Neuron (in vitro differentiated cells): ENCODE results near the gene SYTL4.

Experiments used
- H2AFZ ChIP-seq: one replicate; pipeline ENCODE4 v1.6.1; 2013; ENCODE audit warnings: low read depth, mild to moderate bottlenecking, inconsistent platforms, low read length, moderate library complexity
- H3K27me3 ChIP-seq: one replicate; pipeline ENCODE4 v1.6.1; 2013; ENCODE audit warnings: low read length; ENCODE audit not compliant: insufficient read depth
- H3K36me3 ChIP-seq: one replicate; pipeline ENCODE4 v1.6.1; 2013; ENCODE audit warnings: low read length; ENCODE audit not compliant: insufficient read depth
- H3K4me1 ChIP-seq: one replicate; pipeline ENCODE4 v1.6.1; 2013; ENCODE audit warnings: low read length; ENCODE audit not compliant: insufficient read depth
- H3K4me3 ChIP-seq: 2 replicates; pipeline ENCODE4 v1.5.1; 2013; ENCODE audit warnings: mild to moderate bottlenecking, low read length, moderate library complexity
- H3K9me3 ChIP-seq: one replicate; pipeline ENCODE4 v1.6.1; 2013; ENCODE audit warnings: low read length

The SYTL4 gene

DNA sequence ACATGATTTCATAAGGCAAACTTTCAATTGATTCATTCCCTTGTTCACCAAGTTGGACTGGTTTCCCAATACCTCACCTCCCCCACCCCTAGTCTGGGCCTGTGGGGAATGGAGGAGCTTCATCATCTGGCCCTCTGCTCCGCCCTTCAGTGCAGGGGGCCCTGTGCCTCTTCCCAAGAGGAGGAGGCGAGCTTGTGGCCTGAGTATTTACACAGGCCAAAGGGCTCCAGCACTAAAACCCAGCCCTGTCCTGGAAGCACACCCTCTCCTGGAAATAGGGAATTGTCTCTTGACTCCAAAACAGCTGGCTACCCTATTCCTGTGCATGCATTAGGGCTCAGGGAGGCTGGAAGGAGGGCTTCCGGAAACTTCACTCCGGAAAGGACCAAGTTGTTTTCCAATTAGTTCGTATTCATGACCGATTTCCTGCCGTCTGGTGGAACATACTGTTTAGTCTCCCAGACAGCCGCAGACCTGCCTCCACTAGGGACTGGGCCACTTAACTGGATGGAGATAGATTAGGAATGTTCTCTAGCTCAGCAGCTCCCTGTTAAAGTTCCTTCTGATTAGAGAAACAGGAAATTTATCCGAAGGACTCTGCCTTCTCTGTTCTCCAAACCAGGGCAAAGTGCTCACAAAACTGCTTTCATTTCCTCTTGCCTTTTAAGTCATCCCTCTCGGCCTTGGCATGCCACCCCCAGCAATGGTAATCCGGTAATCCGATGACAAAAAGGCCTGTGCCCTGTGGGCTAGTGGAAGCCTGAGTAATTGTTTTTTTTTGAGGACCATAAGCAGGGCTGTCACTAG, 82.2 kb downstream of the SYTL4 start:
- no peak overlapping the region for H3K4me3 ChIP-seq
- no peak overlapping the region for H2AFZ ChIP-seq
- H3K36me3 ChIP-seq = no peaks in the 10 kb centered on the region
- no peaks in the 10 kb centered on the region for H3K9me3 ChIP-seq
- H3K4me1 ChIP-seq = no peaks in the 10 kb centered on the region
- peaks cover under 1% of the 10 kb centered on the region for H3K27me3 ChIP-seq

DNA sequence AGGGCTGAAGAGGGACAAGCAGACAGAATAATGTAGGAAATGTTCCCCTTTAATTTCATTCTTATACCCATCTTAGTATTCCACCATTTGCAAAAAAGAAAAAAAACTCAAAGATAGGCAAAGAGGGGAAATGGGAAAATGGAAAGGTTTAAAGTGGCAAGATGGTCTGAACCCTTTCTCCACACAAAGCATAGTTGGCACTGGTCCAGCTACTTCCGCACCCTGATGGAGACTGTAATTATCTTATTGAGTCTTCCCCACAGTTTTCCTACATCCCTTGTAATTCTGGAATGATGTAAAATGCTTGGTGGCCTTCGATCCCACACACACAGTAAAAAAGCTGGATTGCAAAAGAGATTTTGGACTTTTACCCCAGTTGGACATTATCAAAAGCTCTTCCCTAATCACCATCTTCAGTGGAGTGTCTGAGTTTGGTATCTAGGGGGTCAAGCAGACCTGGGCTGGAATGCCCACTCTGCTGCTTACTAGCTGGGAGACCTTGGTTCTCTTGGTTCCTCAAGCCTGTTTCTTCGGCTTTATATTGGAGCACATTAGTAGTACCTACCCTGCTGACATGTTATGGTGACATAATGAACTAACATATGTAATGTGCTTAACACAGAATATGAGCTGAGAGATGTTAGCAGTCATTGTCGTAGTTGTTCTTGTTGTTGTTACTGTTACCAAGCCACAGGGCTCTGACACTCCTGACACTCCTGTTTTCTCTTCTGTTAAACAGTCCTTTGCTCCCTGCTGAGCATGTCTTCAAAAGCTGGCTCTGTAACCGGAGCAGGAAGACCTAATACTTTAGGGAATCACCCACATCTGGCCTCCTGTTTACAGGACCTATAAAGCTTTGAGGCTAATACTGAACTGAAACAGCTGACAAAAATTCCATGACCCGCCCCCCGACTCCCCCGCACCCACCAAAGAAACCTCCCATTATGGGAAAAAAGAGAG, 83.2 kb downstream of the SYTL4 start:
- no peaks in the 10 kb centered on the region for H3K4me1 ChIP-seq
- no peaks in the 10 kb centered on the region for H3K36me3 ChIP-seq
- no peak overlapping the region for H3K4me3 ChIP-seq
- no peak overlapping the region for H2AFZ ChIP-seq
- H3K27me3 ChIP-seq = peaks cover 3% of the 10 kb centered on the region
- no peaks in the 10 kb centered on the region for H3K9me3 ChIP-seq

DNA sequence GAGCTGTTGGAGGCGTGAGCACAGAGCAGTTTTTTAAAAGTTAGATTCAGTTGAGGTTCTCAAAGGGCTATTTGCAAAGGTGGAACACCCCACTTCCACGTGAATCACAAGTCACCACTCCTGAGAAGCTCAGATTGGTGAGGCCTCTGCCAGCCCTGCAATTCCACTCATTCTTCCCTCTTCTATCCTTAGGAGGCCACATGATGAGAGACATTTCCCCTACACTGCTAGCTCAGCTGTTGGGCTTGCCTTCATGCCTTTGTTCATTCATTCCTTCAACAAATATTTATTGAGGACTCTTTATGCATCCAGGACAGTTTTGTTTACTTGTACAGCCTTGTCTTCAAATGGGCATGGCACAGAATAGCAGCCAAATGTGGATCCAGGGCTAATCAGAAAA, 84.2 kb downstream of the SYTL4 start:
- no peaks in the 10 kb centered on the region for H3K4me1 ChIP-seq
- no peak overlapping the region for H2AFZ ChIP-seq
- no peak overlapping the region for H3K4me3 ChIP-seq
- no peaks in the 10 kb centered on the region for H3K9me3 ChIP-seq
- peaks cover 6% of the 10 kb centered on the region for H3K27me3 ChIP-seq
- no peaks in the 10 kb centered on the region for H3K36me3 ChIP-seq

DNA sequence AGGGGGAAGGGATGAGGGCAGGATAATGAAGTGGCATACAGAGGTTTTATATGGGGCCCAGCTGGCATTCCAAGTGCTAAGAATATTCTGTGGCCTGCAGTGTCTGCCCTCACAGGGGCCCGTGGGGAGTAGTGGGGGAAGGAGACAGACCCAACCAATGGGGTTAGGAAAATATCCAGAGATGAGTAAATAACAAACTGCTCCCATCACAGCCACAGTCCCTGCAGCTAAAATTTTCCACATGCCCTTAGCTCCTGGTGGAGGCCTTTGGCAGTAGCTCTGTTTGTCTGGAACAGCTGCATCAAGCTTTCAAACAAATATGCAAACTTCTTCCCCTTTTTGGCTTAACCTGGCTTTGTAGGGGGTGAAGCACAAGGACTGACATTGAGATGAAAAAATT, 84.8 kb downstream of the SYTL4 start:
- Histone ChIP-seq H3K4me3 (no peak overlapping the region), H3K4me1 (no peaks in the 10 kb centered on the region), H2AFZ (no peak overlapping the region)

DNA sequence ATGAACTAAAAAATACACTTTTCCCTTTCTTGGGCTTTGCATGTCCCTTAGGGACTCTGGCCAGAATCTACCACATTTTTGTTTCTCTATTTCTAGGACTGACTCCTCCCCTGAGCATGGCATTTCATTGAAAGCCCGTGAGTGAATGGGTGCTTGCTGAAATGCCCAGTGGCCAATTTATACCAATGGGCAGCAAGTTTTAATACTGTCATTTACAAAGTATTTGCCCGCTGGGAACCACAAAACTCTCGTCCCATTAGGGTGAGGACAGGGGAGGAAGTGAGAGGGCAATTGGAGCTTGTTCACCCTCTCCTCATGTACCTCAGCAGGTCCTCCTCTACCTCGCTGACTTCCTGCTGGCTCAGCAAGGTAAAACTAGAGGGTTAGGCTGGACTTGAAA, 86.8 kb downstream of the SYTL4 start:
- no peak overlapping the region for H2AFZ ChIP-seq
- no peaks in the 10 kb centered on the region for H3K9me3 ChIP-seq
- H3K4me3 ChIP-seq = no peak overlapping the region
- H3K36me3 ChIP-seq = no peaks in the 10 kb centered on the region
- H3K27me3 ChIP-seq = peaks cover 6% of the 10 kb centered on the region
- H3K4me1 ChIP-seq = no peaks in the 10 kb centered on the region

More for the DNA sequence above, 84.8 kb downstream of the SYTL4 start:
- H3K9me3 ChIP-seq = no peaks in the 10 kb centered on the region
- peaks cover 6% of the 10 kb centered on the region for H3K27me3 ChIP-seq
- no peaks in the 10 kb centered on the region for H3K36me3 ChIP-seq

DNA sequence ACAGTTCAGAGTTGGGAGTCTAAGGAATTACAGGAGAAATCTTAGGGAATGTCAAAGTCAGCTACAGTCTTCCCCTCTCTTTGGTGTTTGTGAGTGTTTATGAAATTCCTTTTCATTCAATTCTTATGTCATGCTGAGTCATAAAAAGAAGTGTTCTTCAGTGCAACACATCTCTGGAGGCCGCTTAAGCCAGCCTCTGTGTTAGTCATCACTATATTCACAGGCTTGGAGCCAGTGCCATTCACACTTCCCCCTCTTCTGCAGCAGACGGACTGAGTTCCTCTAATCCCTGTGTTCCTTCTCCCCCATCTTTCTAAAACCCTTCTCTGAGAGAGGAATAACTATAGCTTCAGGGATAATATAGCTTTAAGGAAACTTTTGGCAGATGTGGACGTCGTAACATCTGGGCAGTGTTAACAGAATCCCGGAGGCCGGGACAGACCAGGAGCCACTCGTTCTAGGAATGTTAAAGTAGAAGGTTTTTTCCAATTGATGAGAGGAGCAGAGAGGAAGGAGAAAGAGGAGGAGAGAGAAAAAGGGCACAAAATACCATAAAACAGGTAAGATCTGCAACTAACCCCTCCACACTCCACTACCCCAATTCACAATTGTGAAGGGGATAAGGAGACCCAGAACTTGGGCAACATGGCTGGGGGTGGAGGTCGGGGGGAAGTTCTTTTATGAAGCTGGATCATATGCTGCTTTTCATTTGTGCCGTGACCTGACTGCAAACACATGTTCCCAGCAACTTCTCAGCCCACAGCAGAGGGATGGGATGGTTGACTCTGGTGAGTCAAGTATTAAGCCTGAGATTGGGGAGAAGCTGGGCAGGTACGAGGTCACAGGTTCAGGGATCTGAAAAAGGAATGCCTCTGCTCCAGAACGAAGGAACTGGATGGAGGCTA, 87.7 kb downstream of the SYTL4 start, which contains the start of gene SRPX2:
Gene SRPX2, plus strand, starts transcription at position 244 of the 905 bp plus-strand sequence. CDS start 2,124 bp downstream, outside the sequence.
- Histone ChIP-seq H3K36me3 (no peaks in the 10 kb centered on the region), H3K4me3 (no peak within 1 kb of the TSS), H3K9me3 (no peaks in the 10 kb centered on the region), H3K27me3 (peaks cover 6% of the 10 kb centered on the region), H2AFZ (no peak within 1 kb of the TSS), H3K4me1 (no peaks in the 10 kb centered on the region)

DNA sequence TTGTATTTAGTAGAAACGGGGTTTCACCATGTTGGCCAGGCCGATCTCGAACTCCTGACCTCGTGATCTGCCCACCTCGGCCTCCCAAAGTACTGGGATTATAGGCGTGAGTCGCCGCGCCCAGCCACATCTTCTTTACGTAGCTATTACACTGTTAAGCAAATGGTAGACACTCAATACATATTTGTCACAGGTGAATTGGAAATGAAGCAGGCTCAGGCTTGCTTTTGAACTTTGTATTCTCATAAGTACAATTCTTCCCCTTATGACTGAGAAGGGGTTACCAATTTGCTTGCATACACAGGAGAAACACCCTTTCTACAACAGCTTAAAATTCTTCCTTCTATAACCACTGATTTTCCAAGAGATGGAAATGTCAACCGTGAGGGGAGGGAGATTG, 88.7 kb downstream of the SYTL4 start:
- Histone ChIP-seq H3K9me3 (no peaks in the 10 kb centered on the region), H3K36me3 (no peaks in the 10 kb centered on the region), H3K27me3 (peaks cover 6% of the 10 kb centered on the region), H2AFZ (no peak overlapping the region), H3K4me3 (no peak overlapping the region), H3K4me1 (no peaks in the 10 kb centered on the region)

DNA sequence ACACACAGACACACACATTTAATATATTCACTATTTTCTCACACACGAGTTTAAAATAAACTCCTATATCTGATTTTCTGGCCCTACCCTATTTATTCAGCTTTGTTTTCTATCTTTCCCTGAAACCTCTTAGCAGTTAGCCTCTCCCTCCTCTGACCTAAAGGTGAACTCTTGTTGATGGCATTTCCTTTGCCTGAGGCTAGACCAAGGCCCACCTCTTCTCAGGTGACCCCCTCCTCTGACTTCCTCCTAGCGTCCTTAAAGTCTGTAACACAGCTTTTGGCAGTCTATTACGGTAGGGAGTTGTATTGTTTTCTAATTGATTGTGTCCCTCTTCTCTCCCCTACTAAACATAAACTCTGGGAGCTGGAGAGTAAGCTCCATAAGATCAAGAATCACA, 89.6 kb downstream of the SYTL4 start:
- Histone ChIP-seq H3K4me3 (no peak overlapping the region), H3K36me3 (no peaks in the 10 kb centered on the region), H3K4me1 (no peaks in the 10 kb centered on the region), H3K27me3 (peaks cover 6% of the 10 kb centered on the region), H3K9me3 (no peaks in the 10 kb centered on the region), H2AFZ (no peak overlapping the region)

DNA sequence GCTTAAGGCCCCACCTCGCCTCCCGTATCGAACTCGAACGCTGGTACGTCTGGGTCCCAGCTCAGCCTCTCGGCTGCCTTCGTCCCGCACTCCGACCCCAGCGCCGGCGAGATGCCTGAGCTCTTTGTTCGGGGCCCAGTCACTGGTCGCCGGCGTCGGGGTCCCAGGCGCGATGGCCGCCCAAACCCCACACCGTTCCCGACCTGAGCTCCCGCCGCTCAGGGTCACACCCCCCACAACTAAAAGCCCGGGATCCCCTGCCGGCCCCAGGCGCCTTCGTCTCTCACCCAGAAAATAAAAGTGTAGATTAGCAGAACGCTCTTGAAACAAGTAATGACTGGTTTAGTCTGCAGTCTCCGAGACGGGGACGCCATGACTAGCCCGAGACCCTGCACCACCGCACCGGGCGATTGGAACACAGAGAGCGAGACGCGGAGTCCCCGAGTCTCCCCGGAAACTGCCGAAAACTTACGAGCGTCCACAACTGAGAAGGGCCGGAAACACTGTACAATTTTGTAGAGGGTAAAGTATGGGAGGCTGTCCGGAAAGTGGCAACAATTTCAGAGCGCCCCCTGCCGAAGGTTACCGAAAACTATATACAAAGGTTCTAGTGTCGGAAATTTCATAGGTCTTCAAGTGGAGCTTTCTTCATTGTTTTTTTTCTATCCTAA, 95.5 kb downstream of the SYTL4 start, which contains the start of gene TSPAN6:
Gene TSPAN6, minus strand, starts transcription at position 486 of the 671 bp plus-strand sequence. Its CDS starts 112 bp downstream, at position 374.
- Histone ChIP-seq H3K4me3 (peak within 1 kb of the TSS; percentile 71), H3K9me3 (no peaks in the 10 kb centered on the region), H3K27me3 (no peaks in the 10 kb centered on the region), H3K36me3 (peaks cover 15% of the 10 kb centered on the region), H3K4me1 (peaks cover 4% of the 10 kb centered on the region), H2AFZ (peak within 1 kb of the TSS; percentile 91)

DNA sequence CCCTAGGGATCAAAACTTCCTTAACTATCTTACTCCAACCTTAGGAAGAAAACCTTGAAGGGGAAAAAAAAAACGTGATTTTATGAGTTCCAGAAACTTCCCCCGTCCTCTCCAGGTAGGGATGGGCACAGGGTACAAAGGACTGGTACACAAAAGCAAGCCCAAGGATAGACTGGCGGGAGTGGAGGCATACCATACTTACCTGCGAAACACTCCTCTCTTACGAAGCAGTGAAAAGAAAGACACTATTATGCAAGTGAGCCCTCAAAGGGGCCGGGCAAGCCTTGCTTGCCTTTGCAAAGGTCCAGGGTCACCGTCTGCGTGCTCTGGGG, 96.0 kb downstream of the SYTL4 start:
- peak overlapping the region; percentile 71 for H3K4me3 ChIP-seq
- H3K36me3 ChIP-seq = peaks cover 17% of the 10 kb centered on the region
- no peaks in the 10 kb centered on the region for H3K9me3 ChIP-seq

DNA sequence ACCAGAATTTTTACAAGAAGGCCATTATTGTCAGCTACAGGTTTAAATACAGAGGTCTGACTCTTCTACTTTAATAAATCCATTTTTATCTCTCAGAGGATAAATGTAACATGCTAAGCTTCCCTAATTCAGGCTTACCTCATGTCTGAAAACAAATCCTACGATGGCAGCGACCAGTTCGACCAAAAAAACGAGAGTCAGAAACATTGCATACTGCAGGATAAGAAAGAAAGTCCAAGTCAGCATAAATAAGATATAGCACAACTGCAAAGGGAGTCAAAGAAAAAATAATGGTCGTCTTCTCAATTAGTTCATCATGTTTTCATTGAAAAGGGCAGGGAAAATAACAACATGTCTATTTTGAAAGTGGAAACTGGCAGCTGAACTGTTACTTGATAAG, 96.9 kb downstream of the SYTL4 start:
- Histone ChIP-seq H3K9me3 (no peaks in the 10 kb centered on the region), H2AFZ (no peak overlapping the region), H3K4me1 (peaks cover 4% of the 10 kb centered on the region), H3K27me3 (no peaks in the 10 kb centered on the region), H3K4me3 (peak overlapping the region; percentile 71), H3K36me3 (peaks cover 22% of the 10 kb centered on the region)

More for the DNA sequence above, 96.0 kb downstream of the SYTL4 start:
- H3K27me3 ChIP-seq = no peaks in the 10 kb centered on the region
- H3K4me1 ChIP-seq = peaks cover 4% of the 10 kb centered on the region
- no peak overlapping the region for H2AFZ ChIP-seq

DNA sequence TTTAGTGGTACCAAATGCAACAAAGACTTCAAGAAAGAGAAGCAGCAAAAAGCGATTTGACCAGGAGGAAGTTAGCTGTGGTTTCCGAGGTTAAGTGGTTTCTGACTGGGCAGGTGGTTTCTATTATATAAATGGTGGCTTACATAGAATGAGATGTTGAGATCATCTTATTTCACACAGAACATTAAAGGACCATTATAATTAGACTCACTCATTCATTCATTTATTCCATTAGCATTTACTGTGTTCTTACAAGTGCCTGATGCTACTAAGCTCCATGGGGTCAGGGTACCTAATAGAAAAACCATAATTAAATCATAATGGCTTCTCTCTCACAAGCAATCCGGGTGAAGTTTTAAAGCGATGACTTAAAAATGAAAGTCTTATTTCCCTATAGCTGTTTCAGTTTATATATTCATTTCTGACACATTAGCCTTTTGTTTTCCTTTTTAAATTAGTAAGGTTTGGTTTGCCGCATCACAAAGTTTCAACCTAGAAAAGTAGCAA, 105.9 kb downstream of the SYTL4 start:
- Histone ChIP-seq H3K4me1 (no peaks in the 10 kb centered on the region), H3K36me3 (peaks cover 15% of the 10 kb centered on the region), H3K4me3 (no peak overlapping the region), H3K27me3 (no peaks in the 10 kb centered on the region), H2AFZ (no peak overlapping the region), H3K9me3 (no peaks in the 10 kb centered on the region)
